Measurements from ENCODE around the gene IDH3G.

IDH3G gene

GRCh38 chrX:153814591-153815315 is 20.6 kb upstream of the IDH3G start:
- no peak for DNase-seq

- no peak for DNase-seq
Measured at GRCh38 chrX:153813161-153813560, 19.0 kb upstream of the IDH3G start.

- no peak for DNase-seq
Measured at GRCh38 chrX:153812220-153812619, 18.0 kb upstream of the IDH3G start.

GRCh38 chrX:153807976-153808375 is 13.8 kb upstream of the IDH3G start:
- no peak for DNase-seq

GRCh38 chrX:153806999-153807575 is 12.9 kb upstream of the IDH3G start:
- no peak for DNase-seq

- DNase-seq = no peak
Measured at GRCh38 chrX:153805436-153805835, 11.3 kb upstream of the IDH3G start.

- DNase-seq = no peak
Measured at GRCh38 chrX:153804621-153805020, 10.4 kb upstream of the IDH3G start.

- no peak for DNase-seq
Measured at GRCh38 chrX:153804100-153804595, 10.0 kb upstream of the IDH3G start.

- DNase-seq = no peak
Measured at GRCh38 chrX:153803211-153804099, 9.3 kb upstream of the IDH3G start.

GRCh38 chrX:153802513-153803045 is 8.4 kb upstream of the IDH3G start:
- DNase-seq = no peak

- DNase-seq = no peak
Measured at GRCh38 chrX:153801669-153802068, 7.5 kb upstream of the IDH3G start.

GRCh38 chrX:153800746-153801145 is 6.6 kb upstream of the IDH3G start:
- no peak for DNase-seq

- DNase-seq = no peak
Measured at GRCh38 chrX:153800177-153800722, 6.1 kb upstream of the IDH3G start.

GRCh38 chrX:153799326-153799725 is 5.2 kb upstream of the IDH3G start:
- DNase-seq = no peak

- no peak for DNase-seq
Measured at GRCh38 chrX:153797415-153798015, 3.3 kb upstream of the IDH3G start.

GRCh38 chrX:153794897-153795816 is 982 bp upstream of the IDH3G start:
- peak; percentile 18 for DNase-seq

- DNase-seq = no peak
Measured at GRCh38 chrX:153793291-153793690, 884 bp downstream of the IDH3G start.

- DNase-seq = no peak
Measured at GRCh38 chrX:153792368-153792767, 1.8 kb downstream of the IDH3G start.

- no peak for DNase-seq
Measured at GRCh38 chrX:153791104-153791852, 2.9 kb downstream of the IDH3G start.

GRCh38 chrX:153789654-153790053 is 4.5 kb downstream of the IDH3G start:
- no peak for DNase-seq

- DNase-seq = no peak
Measured at GRCh38 chrX:153786669-153787068, 7.5 kb downstream of the IDH3G start.
